ENCODE data around the gene SLC25A12.

DNA sequence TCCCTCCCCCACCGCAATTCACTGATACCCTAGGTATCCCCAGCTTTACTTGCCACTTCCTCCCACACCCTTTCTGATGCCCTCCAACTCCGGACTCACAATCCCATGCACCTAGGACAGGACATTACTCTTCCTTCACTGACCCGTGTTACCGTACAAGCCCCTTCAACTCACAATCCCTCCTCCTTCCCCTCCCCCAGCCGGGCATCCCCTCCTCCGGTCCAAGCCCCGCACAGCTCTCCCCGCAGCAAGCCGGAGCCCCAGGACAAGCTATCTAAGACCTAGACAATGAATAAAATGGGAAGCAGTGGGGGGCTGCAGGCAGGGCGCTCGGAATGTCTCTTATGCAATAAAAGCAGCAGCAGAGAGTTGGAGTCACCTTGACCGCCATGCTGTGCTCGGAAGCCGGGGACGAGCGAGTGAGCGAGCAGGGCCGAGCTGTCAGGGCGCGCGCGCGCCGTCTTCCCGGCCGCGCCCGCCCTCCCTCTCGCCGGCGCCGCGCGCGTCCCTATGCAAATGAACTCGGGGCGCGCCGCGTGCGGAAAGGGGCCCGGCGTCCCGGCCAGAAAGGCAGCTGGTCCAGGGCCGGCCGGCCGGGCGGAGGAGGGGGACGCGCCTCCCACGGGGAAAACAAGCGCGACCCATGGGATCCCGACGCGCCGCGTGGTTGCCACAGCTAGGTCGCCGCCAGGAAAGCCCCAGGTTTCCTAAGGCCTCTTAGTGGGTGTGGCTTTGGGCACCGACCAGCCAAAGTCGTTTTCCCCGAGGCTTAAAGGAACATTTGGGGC, at the start of gene SLC25A12:
- TF ChIP-seq, protein P1, sequence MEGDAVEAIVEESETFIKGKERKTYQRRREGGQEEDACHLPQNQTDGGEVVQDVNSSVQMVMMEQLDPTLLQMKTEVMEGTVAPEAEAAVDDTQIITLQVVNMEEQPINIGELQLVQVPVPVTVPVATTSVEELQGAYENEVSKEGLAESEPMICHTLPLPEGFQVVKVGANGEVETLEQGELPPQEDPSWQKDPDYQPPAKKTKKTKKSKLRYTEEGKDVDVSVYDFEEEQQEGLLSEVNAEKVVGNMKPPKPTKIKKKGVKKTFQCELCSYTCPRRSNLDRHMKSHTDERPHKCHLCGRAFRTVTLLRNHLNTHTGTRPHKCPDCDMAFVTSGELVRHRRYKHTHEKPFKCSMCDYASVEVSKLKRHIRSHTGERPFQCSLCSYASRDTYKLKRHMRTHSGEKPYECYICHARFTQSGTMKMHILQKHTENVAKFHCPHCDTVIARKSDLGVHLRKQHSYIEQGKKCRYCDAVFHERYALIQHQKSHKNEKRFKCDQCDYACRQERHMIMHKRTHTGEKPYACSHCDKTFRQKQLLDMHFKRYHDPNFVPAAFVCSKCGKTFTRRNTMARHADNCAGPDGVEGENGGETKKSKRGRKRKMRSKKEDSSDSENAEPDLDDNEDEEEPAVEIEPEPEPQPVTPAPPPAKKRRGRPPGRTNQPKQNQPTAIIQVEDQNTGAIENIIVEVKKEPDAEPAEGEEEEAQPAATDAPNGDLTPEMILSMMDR (conservative IDR thresholded peaks at IDR 0.05 in 1 of 2, IDR thresholded peaks at IDR 0.05 in 1 of 2; ENCODE audit: extremely low read depth in 1 of 2, insufficient read depth in 1 of 2, low read depth in 1 of 2, low read length in 2 of 2): no peak
- TF ChIP-seq EZH2 (IDR thresholded peaks at IDR 0.05; ENCODE audit: borderline replicate concordance, low read length): no peak

Measured in mammary epithelial cell (primary cell).